H9 (cell line): ENCODE results near the gene PPP2R5B. TPM values are rescaled to one million over a fixed set of nuclear protein-coding genes. Genes with fewer than 3 reads are reported as not detected.

Experiments
- DNase-seq: peaks from one replicate; pipeline ENCODE4 v3.0.0-alpha.2; 2017
- H2AFZ ChIP-seq: one replicate; pipeline ENCODE4 v1.6.1; 2013; ENCODE audit warnings: mild to moderate bottlenecking, low read length, control low read depth, moderate library complexity
- H2AK5ac ChIP-seq: 2 replicates; pipeline ENCODE4 v1.6.1; 2013; ENCODE audit warnings: low read length, control low read depth, mixed read lengths; ENCODE audit not compliant: insufficient read length
- H2BK120ac ChIP-seq: one replicate; pipeline ENCODE4 v1.6.1; 2013; ENCODE audit warnings: low read depth, mild to moderate bottlenecking, low read length, control low read depth, inconsistent platforms; ENCODE audit not compliant: poor library complexity, severe bottlenecking
- H2BK12ac ChIP-seq: 2 replicates; pipeline ENCODE4 v1.6.1; 2013; ENCODE audit warnings: low read length, control low read depth, mixed read lengths, low read depth; ENCODE audit not compliant: insufficient read length
- H2BK15ac ChIP-seq: 2 replicates; pipeline ENCODE4 v1.6.1; 2013; ENCODE audit warnings: low read depth, low read length, control low read depth
- H2BK20ac ChIP-seq: one replicate; pipeline ENCODE4 v1.6.1; 2013; ENCODE audit warnings: low read depth, mild to moderate bottlenecking, low read length, control low read depth, inconsistent platforms; ENCODE audit not compliant: poor library complexity, severe bottlenecking
- H2BK5ac ChIP-seq: 2 replicates; pipeline ENCODE4 v1.6.1; 2013; ENCODE audit warnings: low read length, control low read depth, mixed read lengths; ENCODE audit not compliant: insufficient read length
- H3K14ac ChIP-seq: 2 replicates; pipeline ENCODE4 v1.6.1; 2013; ENCODE audit warnings: low read length, control low read depth; ENCODE audit not compliant: insufficient read depth
- H3K18ac ChIP-seq: 2 replicates; pipeline ENCODE4 v1.6.1; 2013; ENCODE audit warnings: low read depth, mild to moderate bottlenecking, mixed read lengths, low read length, control low read depth; ENCODE audit not compliant: insufficient read length
- H3K23ac ChIP-seq: 2 replicates; pipeline ENCODE4 v1.6.1; 2013; ENCODE audit warnings: low read length, control low read depth, mixed read lengths, low read depth; ENCODE audit not compliant: insufficient read length
- H3K23me2 ChIP-seq: 2 replicates; pipeline ENCODE4 v1.6.1; 2013; ENCODE audit warnings: low read depth, mild to moderate bottlenecking, mixed read lengths, low read length, control low read depth; ENCODE audit not compliant: insufficient read length, poor library complexity, severe bottlenecking
- H3K27ac ChIP-seq: 2 replicates; pipeline ENCODE4 v1.5.1; 2013; ENCODE audit warnings: low read length, control low read depth, mixed read lengths, low read depth; ENCODE audit not compliant: insufficient read length
- H3K27me3 ChIP-seq: 2 replicates; pipeline ENCODE4 v1.6.1; 2013; ENCODE audit warnings: low read length, control low read depth, inconsistent platforms; ENCODE audit not compliant: insufficient read depth
- H3K4ac ChIP-seq: 2 replicates; pipeline ENCODE4 v1.6.1; 2013; ENCODE audit warnings: low read depth, mild to moderate bottlenecking, control low read depth, inconsistent platforms, low read length, moderate library complexity
- H3K4me1 ChIP-seq: 2 replicates; pipeline ENCODE4 v1.6.1; 2013; ENCODE audit warnings: low read length, control low read depth, inconsistent platforms; ENCODE audit not compliant: insufficient read depth
- H3K4me2 ChIP-seq: 2 replicates; pipeline ENCODE4 v1.6.1; 2013; ENCODE audit warnings: low read length, control low read depth, mixed read lengths; ENCODE audit not compliant: insufficient read length, insufficient read depth
- H3K56ac ChIP-seq: 2 replicates; pipeline ENCODE4 v1.6.1; 2013; ENCODE audit warnings: low read depth, mild to moderate bottlenecking, mixed read lengths, low read length, control low read depth; ENCODE audit not compliant: insufficient read length
- H3K79me1 ChIP-seq: 2 replicates; pipeline ENCODE4 v1.6.1; 2013; ENCODE audit warnings: low read depth, mild to moderate bottlenecking, moderate library complexity, low read length, control low read depth, inconsistent platforms; ENCODE audit not compliant: insufficient read depth, poor library complexity, severe bottlenecking
- H3K79me2 ChIP-seq: 2 replicates; pipeline ENCODE4 v1.6.1; 2013; ENCODE audit warnings: low read length, control low read depth, inconsistent platforms; ENCODE audit not compliant: insufficient read depth
- H3K9ac ChIP-seq: 2 replicates; pipeline ENCODE4 v1.6.1; 2013; ENCODE audit warnings: low read length, control low read depth, mixed read lengths; ENCODE audit not compliant: insufficient read length; ENCODE audit errors: extremely low read depth
- H3K9me3 ChIP-seq: one replicate; pipeline ENCODE4 v1.6.1; 2013; ENCODE audit warnings: low read depth, low read length, inconsistent platforms; ENCODE audit not compliant: control insufficient read depth
- H3T11ph ChIP-seq: one replicate; pipeline ENCODE4 v1.6.1; 2013; ENCODE audit warnings: mild to moderate bottlenecking, low read length, control low read depth, inconsistent platforms
- H4K20me1 ChIP-seq: one replicate; pipeline ENCODE4 v1.6.1; 2013; ENCODE audit not compliant: control insufficient read depth, insufficient read length, insufficient read depth
- H4K5ac ChIP-seq: 2 replicates; pipeline ENCODE4 v1.6.1; 2013; ENCODE audit warnings: low read depth, mild to moderate bottlenecking, mixed read lengths, low read length, control low read depth; ENCODE audit not compliant: insufficient read length
- H4K8ac ChIP-seq: replicated peaks from 2 replicates; pipeline ENCODE4 v1.6.1; 2013; ENCODE audit warnings: low read length, control low read depth, mixed read lengths, low read depth; ENCODE audit not compliant: insufficient read length
- H4K91ac ChIP-seq: 2 replicates; pipeline ENCODE4 v1.6.1; 2013; ENCODE audit warnings: low read depth, mild to moderate bottlenecking, moderate library complexity, mixed read lengths, low read length, control low read depth; ENCODE audit not compliant: insufficient read length
- H3K27ac Mint-ChIP-seq, 3 experiments: 2 replicates in 2 of 3; 3 replicates in 1 of 3; pipeline ENCODE4 v1.8.0; 2020 to 2021; ENCODE audit warnings: mixed read lengths in 3 of 3, mild to moderate bottlenecking in 1 of 3, moderate library complexity in 1 of 3
- H3K27me3 Mint-ChIP-seq: 2 replicates; pipeline ENCODE4 v1.8.0; 2021; ENCODE audit warnings: low read depth, mild to moderate bottlenecking, moderate library complexity, mixed read lengths
- H3K36me3 Mint-ChIP-seq, 3 experiments: 2 replicates in 2 of 3; 3 replicates in 1 of 3; pipeline ENCODE4 v1.8.0; 2020 to 2021; ENCODE audit warnings: low read depth in 3 of 3, mixed read lengths in 3 of 3; ENCODE audit not compliant: insufficient read depth in 1 of 3
- H3K4me1 Mint-ChIP-seq, 2 experiments: 2 replicates each; pipeline ENCODE4 v1.8.0; 2020; ENCODE audit warnings: mixed read lengths in 2 of 2
- H3K4me3 Mint-ChIP-seq, 2 experiments: 2 replicates in 1 of 2; 3 replicates in 1 of 2; pipeline ENCODE4 v1.8.0; 2020 to 2021; ENCODE audit warnings: mild to moderate bottlenecking in 2 of 2, mixed read lengths in 2 of 2, moderate library complexity in 1 of 2
- H3K9me3 Mint-ChIP-seq, 2 experiments: 2 replicates in 1 of 2; 3 replicates in 1 of 2; pipeline ENCODE4 v1.8.0; 2020; ENCODE audit warnings: mild to moderate bottlenecking in 2 of 2, mixed read lengths in 2 of 2, moderate library complexity in 1 of 2
- WGBS: extraction: QIAGEN DNeasy Blood & Tissue Kit; methylation state at CpG from one replicate; pipeline ENCODE4 v1.1.7; 2013; ENCODE audit warnings: missing lambda C conversion rate, low lambda C conversion rate, mixed read lengths; ENCODE audit not compliant: insufficient read length; ENCODE audit errors: extremely low coverage; 5-methylcytosine and 5-hydroxymethylcytosine counted together
- total RNA-seq: library from RNA; stranded (reverse); gene quantifications from 2 replicates; pipeline ENCODE4 v1.2.1, GENCODE V29; 2021
- TF ChIP-seq, protein P1 (sequence below): fragments of 200-600 bp; sonication (generic); conservative IDR thresholded peaks from 3 replicates; pipeline ENCODE4 v1.8.0; 2021; ENCODE audit warnings: antibody characterized with exemption, mild to moderate bottlenecking

The PPP2R5B gene
- total RNA-seq, 1 experiment from 2014 or later = 6.3 TPM

DNA sequence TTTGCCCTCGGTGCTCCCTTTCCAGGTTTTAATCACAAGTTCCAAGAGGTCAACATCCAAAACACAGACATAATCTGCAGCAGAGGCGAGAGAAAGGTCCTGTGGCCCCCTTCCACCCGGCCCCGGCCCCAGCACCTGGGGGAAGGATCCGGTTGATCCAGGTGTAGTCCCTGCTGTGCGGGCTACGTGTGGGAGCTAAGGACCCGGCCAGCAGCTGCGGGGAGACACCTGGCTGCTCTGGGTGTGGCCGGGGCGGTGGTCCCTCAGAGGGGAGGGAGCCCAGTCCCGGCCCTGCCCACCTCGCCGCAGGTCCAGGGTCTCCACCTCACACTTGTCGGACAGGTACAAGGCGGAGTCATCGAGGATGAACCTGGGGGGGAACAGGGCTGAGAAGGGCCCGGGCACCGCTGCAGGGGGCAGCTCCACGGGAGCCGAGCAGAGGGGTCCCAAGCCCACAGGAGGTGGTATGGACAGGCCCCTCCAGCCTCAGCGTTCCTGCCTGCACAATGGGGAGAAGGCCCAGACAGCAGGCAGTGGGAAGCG lies 21.1 kb upstream of the PPP2R5B start:
- Histone ChIP-seq H2BK12ac (no peak overlapping the region), H3K79me2 (no peaks in the 10 kb centered on the region), H2BK20ac (no peak overlapping the region), H2AFZ (no peak overlapping the region), H3K79me1 (no peaks in the 10 kb centered on the region), H3K18ac (no peak overlapping the region), H3K27ac (no peak overlapping the region), H3T11ph (no peak overlapping the region), H2BK15ac (no peak overlapping the region), H3K4ac (no peak overlapping the region), H3K23me2 (no peaks in the 10 kb centered on the region), H3K27me3 (no peaks in the 10 kb centered on the region), H2BK120ac (no peak overlapping the region), H4K20me1 (no peaks in the 10 kb centered on the region), H4K91ac (no peak overlapping the region), H4K5ac (no peak overlapping the region), H3K4me2 (no peak overlapping the region), H3K4me1 (no peaks in the 10 kb centered on the region), H2BK5ac (no peak overlapping the region), H4K8ac (no peak overlapping the region), H3K9me3 (no peaks in the 10 kb centered on the region), H3K23ac (no peak overlapping the region), H3K56ac (no peak overlapping the region), H3K9ac (no peak overlapping the region), H3K14ac (no peak overlapping the region), H2AK5ac (no peak overlapping the region)
- WGBS = no CpG with 5 or more reads among the region's 23 CpGs
- H3K4me1 Mint-ChIP-seq = no peaks in the 10 kb centered on the region
- H3K27me3 Mint-ChIP-seq = no peaks in the 10 kb centered on the region
- H3K36me3 Mint-ChIP-seq = peaks cover 10 to 47% (median 42%) of the 10 kb centered on the region in 3 experiments; a peak in 6 of 7 replicates
- TF ChIP-seq, protein P1, sequence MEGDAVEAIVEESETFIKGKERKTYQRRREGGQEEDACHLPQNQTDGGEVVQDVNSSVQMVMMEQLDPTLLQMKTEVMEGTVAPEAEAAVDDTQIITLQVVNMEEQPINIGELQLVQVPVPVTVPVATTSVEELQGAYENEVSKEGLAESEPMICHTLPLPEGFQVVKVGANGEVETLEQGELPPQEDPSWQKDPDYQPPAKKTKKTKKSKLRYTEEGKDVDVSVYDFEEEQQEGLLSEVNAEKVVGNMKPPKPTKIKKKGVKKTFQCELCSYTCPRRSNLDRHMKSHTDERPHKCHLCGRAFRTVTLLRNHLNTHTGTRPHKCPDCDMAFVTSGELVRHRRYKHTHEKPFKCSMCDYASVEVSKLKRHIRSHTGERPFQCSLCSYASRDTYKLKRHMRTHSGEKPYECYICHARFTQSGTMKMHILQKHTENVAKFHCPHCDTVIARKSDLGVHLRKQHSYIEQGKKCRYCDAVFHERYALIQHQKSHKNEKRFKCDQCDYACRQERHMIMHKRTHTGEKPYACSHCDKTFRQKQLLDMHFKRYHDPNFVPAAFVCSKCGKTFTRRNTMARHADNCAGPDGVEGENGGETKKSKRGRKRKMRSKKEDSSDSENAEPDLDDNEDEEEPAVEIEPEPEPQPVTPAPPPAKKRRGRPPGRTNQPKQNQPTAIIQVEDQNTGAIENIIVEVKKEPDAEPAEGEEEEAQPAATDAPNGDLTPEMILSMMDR = no peak
- no peaks in the 10 kb centered on the region for H3K9me3 Mint-ChIP-seq
- no peak overlapping the region; a peak in 1 of 7 replicates for H3K27ac Mint-ChIP-seq
- H3K4me3 Mint-ChIP-seq = no peak overlapping the region
- DNase-seq = no peak
